Purkinje cell (primary cell): ENCODE measurements around the gene OR7C1. TPM values are rescaled to one million over a fixed set of nuclear protein-coding genes. Genes with fewer than 3 reads are reported as not detected.

Experiments
- polyA plus RNA-seq: library from polyadenylated mRNA; unstranded; fragments of >200 nt; fragmentation: Nextera tagmentation; gene quantifications from 2 replicates; pipeline ENCODE4 v1.2.1, GENCODE V29; 2014

OR7C1 gene
- 0.09 and 0.10 TPM in 2 replicates for polyA plus RNA-seq

DNA sequence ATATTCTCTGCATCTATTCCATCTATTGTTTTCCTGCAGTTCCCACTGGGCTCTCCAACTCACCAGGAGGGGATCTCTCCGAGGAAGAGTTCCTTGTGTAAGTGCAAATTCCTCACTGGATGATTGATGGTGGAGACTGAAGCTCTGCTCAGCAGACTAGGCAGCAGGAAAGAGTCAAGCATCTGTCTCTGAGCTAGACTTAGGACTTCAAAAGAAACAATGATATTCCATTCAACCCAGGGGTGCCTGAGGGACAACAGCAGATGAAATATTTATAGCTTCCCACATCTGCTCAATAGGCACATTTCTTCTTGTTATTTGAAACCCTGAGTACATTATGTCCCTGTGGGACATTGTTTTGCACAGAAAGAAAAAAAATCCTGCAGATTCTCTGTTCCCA is at the start of gene OR7C1, which contains the start of gene OR7A5:
Gene OR7C1, minus strand, starts transcription at position 175 of the 400 bp plus-strand sequence. CDS start 35,049 bp downstream, outside the sequence.
Gene OR7A5, minus strand, starts transcription at position 175 of the 400 bp plus-strand sequence. CDS start 6,944 bp downstream, outside the sequence.

DNA sequence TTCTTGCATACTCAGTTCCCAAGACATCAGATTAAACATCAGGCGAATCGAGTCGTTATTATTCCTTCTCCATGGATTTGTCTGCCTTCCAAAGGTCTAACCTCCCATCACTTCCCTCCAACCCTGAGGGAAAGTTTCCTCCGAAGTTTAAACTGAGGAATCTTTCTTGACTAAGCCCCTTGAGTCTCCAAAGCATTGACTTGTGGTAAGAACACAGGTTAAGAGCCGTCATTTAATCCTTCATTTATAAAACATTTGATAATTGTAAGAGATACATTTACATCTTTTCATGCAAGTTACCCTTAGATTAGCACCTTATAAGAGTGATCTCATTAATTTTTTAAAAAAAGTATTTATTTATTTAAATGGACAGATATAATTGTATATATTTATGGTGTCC is 13.8 kb upstream of the OR7C1 start, which contains the start of gene OR7A10:
Gene OR7A10, minus strand, starts transcription at position 101 of the 400 bp plus-strand sequence. CDS start 7,045 bp downstream, outside the sequence.

DNA sequence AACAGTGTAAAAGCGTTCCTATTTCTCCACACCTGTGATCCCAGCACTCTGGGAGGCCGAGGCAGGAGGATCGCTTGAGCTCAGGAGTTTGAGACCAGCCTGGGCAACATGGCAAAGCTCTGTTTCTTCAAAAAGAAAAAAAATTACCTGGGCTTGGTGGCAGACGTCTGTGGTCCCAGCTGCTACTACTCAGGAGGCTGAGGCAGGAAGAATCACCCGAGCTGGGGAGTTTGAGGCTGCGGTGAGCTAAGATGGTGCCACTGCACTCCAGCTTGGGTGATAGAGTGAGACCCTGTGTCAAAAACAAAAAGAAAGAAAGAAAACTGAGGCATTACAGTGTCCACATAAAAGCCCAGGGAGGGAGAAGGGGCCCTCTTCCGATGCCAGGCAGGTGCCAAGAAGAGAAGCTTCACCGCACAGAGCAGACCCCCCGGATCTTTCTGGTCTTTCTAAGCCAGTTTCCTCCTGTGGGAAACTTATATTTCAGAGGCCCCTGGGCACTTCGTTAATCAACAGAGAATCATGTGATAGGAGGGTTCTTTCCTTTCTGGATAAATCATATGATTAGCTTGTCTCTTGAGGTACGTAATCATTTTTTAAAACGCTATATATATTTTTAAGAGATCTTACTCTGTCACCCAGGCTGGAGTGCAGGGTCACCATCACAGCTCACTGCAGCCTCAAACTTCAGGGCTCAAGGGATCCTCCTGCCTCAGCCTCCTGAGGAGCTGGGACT is 56.7 kb downstream of the OR7C1 start, which contains the start of gene ADGRE2:
Gene ADGRE2, minus strand, starts transcription at position 451 of the 736 bp plus-strand sequence. CDS start 1,804 bp downstream, outside the sequence.

Other genes starting within 250 kb of the OR7C1 start
- not detected in 2 replicates for gene ADGRE3, start 160.3 kb downstream of the OR7C1 start, polyA plus RNA-seq
- gene ZNF333, start 145.1 kb downstream of the OR7C1 start, polyA plus RNA-seq: 3.1 and 3.3 TPM in 2 replicates
- not detected in 2 replicates for gene ADGRE2, start 56.6 kb downstream of the OR7C1 start, polyA plus RNA-seq
- gene OR7A5, start within 50 bp of the OR7C1 start, polyA plus RNA-seq: not detected in 2 replicates
- not detected in 2 replicates for gene OR7A10, start 13.7 kb upstream of the OR7C1 start, polyA plus RNA-seq
- gene OR7A17, start 50.9 kb upstream of the OR7C1 start, polyA plus RNA-seq: not detected in 2 replicates
- not detected in 2 replicates for gene OR7C2, start 106.3 kb upstream of the OR7C1 start, polyA plus RNA-seq
- gene SLC1A6, start 144.7 kb upstream of the OR7C1 start, polyA plus RNA-seq: 292 and 494 TPM in 2 replicates
- not detected in 2 replicates for gene CASP14, start 214.3 kb upstream of the OR7C1 start, polyA plus RNA-seq
- not detected in 2 replicates for gene OR1I1, start 247.0 kb upstream of the OR7C1 start, polyA plus RNA-seq